K562 (cell line): ENCODE measurements around the gene TNFAIP8L2. TPM values are rescaled to one million over a fixed set of nuclear protein-coding genes. Genes with fewer than 3 reads are reported as not detected.
A peak's percentile ranks its signal among the peaks of the same experiment; 100 is the strongest.

Experiments
- CBX2 ChIP-seq: fragments of 200-600 bp; sonication (generic); IDR thresholded peaks from one replicate; pipeline ENCODE4 v1.6.1; 2012; ENCODE audit warnings: mild to moderate bottlenecking, low read length, inconsistent platforms; ENCODE audit not compliant: insufficient read depth, poor library complexity, severe bottlenecking
- DMBX1 ChIP-seq: fragments of 250-450 bp; sonication (Bioruptor Pico); IDR thresholded peaks from 2 replicates; pipeline ENCODE4 v1.8.0; 2022; ENCODE audit warnings: inconsistent platforms, mild to moderate bottlenecking, moderate library complexity, borderline replicate concordance
- EP400 ChIP-seq: fragments of 450-650 bp; IDR thresholded peaks from 2 replicates; pipeline ENCODE4 v1.6.1; 2017; ENCODE audit warnings: antibody characterized with exemption, mild to moderate bottlenecking, moderate library complexity
- NR3C1 ChIP-seq: sonication (generic); formaldehyde crosslinking; IDR thresholded peaks from 2 replicates; pipeline ENCODE4 v1.8.1; 2022; ENCODE audit warnings: missing genetic modification reagents
- RFX1 ChIP-seq: fragments of 450-650 bp; IDR thresholded peaks from 2 replicates; pipeline ENCODE4 v1.6.1; 2016; ENCODE audit warnings: mild to moderate bottlenecking, moderate library complexity
- SIN3A ChIP-seq, 2 experiments: fragments of 150-350 bp in 1 of 2; IDR thresholded peaks; 2 replicates each; pipeline ENCODE4 v1.6.1; 2011 to 2016; ENCODE audit warnings: borderline replicate concordance in 2 of 2, low read depth in 2 of 2, low read length in 2 of 2, mild to moderate bottlenecking in 2 of 2, moderate library complexity in 2 of 2; ENCODE audit not compliant: control insufficient read depth in 1 of 2
- SNRNP70 ChIP-seq: fragments of 200-400 bp; formaldehyde crosslinking; optimal IDR thresholded peaks from 2 replicates; pipeline ENCODE3; 2017; ENCODE audit warnings: low read depth, low read length
- polyA plus RNA-seq, 8 experiments: library from polyadenylated mRNA; depleted of rRNA in 4 of 8; stranded (reverse) in 5 of 8; unstranded in 3 of 8; fragments of >200 nt; fragmentation: Nextera tagmentation in 2 of 8; fragmentation: Illumina TruSeq in 1 of 8; extraction: Ambion mirVana in 2 of 8; extraction: Trizol in 1 of 8; gene quantifications; 2 replicates each; pipeline versions ENCODE4 v1.2.1 to v1.2.3, GENCODE V29; 2011 to 2014; ENCODE audit warnings: inconsistent platforms in 1 of 8, missing spikeins in 1 of 8
- total RNA-seq, 7 experiments: library from RNA; depleted of rRNA in 6 of 7; stranded (reverse); fragments of >200 nt in 6 of 7; fragmentation: Illumina TruSeq in 2 of 7; extraction: Trizol in 2 of 7; gene quantifications; 2 replicates each; pipeline versions ENCODE4 v1.2.1 to v1.2.3, GENCODE V29; 2011 to 2021; ENCODE audit warnings: low replicate concordance in 1 of 7
- TF ChIP-seq, protein P1 (sequence below): sonication (generic); formaldehyde crosslinking; IDR thresholded peaks from 2 replicates; pipeline ENCODE4 v1.8.1; 2023; ENCODE audit warnings: missing genetic modification reagents, mild to moderate bottlenecking, borderline replicate concordance
- TF ChIP-seq, protein P2 (sequence below): fragments of 450-650 bp; IDR thresholded peaks from 2 replicates; pipeline ENCODE4 v1.6.1; 2016; ENCODE audit warnings: mild to moderate bottlenecking, moderate library complexity

Gene TNFAIP8L2
- total and polyA plus RNA-seq, 9 of the 15 experiments (the other 6 are each of a cell fraction or from before 2014, with no cell fraction given): 0.05 to 1.7 (median 0.52) TPM

DNA sequence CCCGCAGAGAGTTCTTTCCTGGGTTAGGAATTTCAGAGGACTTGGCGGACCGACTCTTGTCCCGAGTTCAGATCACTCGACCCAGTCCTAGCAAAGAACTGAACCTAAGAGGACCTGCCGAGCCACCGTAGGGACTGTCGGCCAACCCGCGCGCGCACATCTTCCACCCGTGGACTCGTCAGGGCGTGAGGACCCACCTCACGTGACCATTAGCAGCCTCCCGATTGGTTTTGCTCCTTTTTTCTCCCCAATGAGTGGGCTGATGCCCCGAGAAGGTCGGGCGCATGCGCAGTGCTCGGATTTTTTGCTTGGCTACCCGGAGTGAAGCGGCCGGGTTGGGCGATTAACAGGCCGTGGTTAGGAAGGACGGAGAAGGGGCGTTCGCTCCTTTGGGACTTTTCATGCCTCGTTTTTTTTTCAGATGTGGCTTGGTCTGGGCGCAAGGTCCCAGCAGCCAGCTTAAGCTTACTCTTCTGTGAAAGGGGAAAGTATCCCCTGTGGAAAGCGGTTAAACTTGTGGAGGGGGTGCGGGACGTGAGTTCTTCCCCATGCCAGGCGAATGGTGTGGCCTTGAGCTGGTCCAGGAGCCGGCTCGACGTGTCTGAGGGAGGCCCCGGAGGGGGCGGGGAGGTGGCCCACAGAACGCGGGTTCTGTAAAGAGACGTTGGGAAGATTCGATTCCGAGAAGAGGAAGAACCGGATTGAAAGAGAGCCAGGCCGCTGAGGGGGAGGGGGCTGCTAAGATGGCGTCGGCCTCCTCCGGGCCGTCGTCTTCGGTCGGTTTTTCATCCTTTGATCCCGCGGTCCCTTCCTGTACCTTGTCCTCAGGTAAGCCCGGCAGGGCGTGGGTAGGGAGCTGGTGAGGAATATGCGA lies 42.0 kb downstream of the TNFAIP8L2 start, which contains the start of gene PIP5K1A (continued):
- TF ChIP-seq, protein P1, sequence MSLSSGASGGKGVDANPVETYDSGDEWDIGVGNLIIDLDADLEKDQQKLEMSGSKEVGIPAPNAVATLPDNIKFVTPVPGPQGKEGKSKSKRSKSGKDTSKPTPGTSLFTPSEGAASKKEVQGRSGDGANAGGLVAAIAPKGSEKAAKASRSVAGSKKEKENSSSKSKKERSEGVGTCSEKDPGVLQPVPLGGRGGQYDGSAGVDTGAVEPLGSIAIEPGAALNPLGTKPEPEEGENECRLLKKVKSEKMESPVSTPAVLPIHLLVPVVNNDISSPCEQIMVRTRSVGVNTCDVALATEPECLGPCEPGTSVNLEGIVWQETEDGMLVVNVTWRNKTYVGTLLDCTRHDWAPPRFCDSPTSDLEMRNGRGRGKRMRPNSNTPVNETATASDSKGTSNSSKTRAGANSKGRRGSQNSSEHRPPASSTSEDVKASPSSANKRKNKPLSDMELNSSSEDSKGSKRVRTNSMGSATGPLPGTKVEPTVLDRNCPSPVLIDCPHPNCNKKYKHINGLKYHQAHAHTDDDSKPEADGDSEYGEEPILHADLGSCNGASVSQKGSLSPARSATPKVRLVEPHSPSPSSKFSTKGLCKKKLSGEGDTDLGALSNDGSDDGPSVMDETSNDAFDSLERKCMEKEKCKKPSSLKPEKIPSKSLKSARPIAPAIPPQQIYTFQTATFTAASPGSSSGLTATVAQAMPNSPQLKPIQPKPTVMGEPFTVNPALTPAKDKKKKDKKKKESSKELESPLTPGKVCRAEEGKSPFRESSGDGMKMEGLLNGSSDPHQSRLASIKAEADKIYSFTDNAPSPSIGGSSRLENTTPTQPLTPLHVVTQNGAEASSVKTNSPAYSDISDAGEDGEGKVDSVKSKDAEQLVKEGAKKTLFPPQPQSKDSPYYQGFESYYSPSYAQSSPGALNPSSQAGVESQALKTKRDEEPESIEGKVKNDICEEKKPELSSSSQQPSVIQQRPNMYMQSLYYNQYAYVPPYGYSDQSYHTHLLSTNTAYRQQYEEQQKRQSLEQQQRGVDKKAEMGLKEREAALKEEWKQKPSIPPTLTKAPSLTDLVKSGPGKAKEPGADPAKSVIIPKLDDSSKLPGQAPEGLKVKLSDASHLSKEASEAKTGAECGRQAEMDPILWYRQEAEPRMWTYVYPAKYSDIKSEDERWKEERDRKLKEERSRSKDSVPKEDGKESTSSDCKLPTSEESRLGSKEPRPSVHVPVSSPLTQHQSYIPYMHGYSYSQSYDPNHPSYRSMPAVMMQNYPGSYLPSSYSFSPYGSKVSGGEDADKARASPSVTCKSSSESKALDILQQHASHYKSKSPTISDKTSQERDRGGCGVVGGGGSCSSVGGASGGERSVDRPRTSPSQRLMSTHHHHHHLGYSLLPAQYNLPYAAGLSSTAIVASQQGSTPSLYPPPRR: 0 out of 2 replicates have a peak, but pooled peaks have one; percentile 34
- no peak for TF ChIP-seq RFX1
- TF ChIP-seq CBX2: no peak
- TF ChIP-seq NR3C1 (CRISPR knock-in tag): no peak
- TF ChIP-seq EP400: peak; percentile 53; the same call in 1 of the 2 replicates
- TF ChIP-seq, protein P2, sequence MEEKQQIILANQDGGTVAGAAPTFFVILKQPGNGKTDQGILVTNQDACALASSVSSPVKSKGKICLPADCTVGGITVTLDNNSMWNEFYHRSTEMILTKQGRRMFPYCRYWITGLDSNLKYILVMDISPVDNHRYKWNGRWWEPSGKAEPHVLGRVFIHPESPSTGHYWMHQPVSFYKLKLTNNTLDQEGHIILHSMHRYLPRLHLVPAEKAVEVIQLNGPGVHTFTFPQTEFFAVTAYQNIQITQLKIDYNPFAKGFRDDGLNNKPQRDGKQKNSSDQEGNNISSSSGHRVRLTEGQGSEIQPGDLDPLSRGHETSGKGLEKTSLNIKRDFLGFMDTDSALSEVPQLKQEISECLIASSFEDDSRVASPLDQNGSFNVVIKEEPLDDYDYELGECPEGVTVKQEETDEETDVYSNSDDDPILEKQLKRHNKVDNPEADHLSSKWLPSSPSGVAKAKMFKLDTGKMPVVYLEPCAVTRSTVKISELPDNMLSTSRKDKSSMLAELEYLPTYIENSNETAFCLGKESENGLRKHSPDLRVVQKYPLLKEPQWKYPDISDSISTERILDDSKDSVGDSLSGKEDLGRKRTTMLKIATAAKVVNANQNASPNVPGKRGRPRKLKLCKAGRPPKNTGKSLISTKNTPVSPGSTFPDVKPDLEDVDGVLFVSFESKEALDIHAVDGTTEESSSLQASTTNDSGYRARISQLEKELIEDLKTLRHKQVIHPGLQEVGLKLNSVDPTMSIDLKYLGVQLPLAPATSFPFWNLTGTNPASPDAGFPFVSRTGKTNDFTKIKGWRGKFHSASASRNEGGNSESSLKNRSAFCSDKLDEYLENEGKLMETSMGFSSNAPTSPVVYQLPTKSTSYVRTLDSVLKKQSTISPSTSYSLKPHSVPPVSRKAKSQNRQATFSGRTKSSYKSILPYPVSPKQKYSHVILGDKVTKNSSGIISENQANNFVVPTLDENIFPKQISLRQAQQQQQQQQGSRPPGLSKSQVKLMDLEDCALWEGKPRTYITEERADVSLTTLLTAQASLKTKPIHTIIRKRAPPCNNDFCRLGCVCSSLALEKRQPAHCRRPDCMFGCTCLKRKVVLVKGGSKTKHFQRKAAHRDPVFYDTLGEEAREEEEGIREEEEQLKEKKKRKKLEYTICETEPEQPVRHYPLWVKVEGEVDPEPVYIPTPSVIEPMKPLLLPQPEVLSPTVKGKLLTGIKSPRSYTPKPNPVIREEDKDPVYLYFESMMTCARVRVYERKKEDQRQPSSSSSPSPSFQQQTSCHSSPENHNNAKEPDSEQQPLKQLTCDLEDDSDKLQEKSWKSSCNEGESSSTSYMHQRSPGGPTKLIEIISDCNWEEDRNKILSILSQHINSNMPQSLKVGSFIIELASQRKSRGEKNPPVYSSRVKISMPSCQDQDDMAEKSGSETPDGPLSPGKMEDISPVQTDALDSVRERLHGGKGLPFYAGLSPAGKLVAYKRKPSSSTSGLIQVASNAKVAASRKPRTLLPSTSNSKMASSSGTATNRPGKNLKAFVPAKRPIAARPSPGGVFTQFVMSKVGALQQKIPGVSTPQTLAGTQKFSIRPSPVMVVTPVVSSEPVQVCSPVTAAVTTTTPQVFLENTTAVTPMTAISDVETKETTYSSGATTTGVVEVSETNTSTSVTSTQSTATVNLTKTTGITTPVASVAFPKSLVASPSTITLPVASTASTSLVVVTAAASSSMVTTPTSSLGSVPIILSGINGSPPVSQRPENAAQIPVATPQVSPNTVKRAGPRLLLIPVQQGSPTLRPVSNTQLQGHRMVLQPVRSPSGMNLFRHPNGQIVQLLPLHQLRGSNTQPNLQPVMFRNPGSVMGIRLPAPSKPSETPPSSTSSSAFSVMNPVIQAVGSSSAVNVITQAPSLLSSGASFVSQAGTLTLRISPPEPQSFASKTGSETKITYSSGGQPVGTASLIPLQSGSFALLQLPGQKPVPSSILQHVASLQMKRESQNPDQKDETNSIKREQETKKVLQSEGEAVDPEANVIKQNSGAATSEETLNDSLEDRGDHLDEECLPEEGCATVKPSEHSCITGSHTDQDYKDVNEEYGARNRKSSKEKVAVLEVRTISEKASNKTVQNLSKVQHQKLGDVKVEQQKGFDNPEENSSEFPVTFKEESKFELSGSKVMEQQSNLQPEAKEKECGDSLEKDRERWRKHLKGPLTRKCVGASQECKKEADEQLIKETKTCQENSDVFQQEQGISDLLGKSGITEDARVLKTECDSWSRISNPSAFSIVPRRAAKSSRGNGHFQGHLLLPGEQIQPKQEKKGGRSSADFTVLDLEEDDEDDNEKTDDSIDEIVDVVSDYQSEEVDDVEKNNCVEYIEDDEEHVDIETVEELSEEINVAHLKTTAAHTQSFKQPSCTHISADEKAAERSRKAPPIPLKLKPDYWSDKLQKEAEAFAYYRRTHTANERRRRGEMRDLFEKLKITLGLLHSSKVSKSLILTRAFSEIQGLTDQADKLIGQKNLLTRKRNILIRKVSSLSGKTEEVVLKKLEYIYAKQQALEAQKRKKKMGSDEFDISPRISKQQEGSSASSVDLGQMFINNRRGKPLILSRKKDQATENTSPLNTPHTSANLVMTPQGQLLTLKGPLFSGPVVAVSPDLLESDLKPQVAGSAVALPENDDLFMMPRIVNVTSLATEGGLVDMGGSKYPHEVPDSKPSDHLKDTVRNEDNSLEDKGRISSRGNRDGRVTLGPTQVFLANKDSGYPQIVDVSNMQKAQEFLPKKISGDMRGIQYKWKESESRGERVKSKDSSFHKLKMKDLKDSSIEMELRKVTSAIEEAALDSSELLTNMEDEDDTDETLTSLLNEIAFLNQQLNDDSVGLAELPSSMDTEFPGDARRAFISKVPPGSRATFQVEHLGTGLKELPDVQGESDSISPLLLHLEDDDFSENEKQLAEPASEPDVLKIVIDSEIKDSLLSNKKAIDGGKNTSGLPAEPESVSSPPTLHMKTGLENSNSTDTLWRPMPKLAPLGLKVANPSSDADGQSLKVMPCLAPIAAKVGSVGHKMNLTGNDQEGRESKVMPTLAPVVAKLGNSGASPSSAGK: peak; percentile 92
- no peak for TF ChIP-seq SNRNP70
- 0 out of 4 replicates have a peak, but pooled peaks of 1 of the 2 experiments have one; percentile 45 for TF ChIP-seq SIN3A (IDR thresholded peaks at IDR 0.05; ENCODE audit: borderline replicate concordance in 2 of 2, control insufficient read depth in 1 of 2, low read depth in 2 of 2, low read length in 2 of 2)
- no peak for TF ChIP-seq DMBX1 (CRISPR knock-in tag)
